KMS-11 (cell line): ENCODE data around the gene STRN4.
A peak's percentile ranks its signal among the peaks of the same experiment; 100 is the strongest.

ENCODE experiments used
- H2AFZ ChIP-seq: fragments of 200-600 bp; sonication (generic); 2 replicates; pipeline ENCODE4 v1.6.1; 2016; ENCODE audit warnings: antibody characterized with exemption, mixed run types, low read depth
- H3K27ac ChIP-seq: fragments of 200-600 bp; sonication (generic); 2 replicates; pipeline ENCODE4 v1.6.1; 2016; ENCODE audit warnings: mild to moderate bottlenecking, mixed run types
- H3K27me3 ChIP-seq: fragments of 200-600 bp; sonication (generic); 2 replicates; pipeline ENCODE4 v1.6.1; 2017; ENCODE audit warnings: mild to moderate bottlenecking, low read depth, mixed run types, moderate library complexity; ENCODE audit not compliant: insufficient read depth
- H3K36me3 ChIP-seq: fragments of 200-600 bp; sonication (generic); 2 replicates; pipeline ENCODE4 v1.6.1; 2017; ENCODE audit warnings: mild to moderate bottlenecking, mixed run types; ENCODE audit not compliant: insufficient read depth
- H3K4me1 ChIP-seq: fragments of 200-600 bp; sonication (generic); 2 replicates; pipeline ENCODE4 v1.6.1; 2016; ENCODE audit warnings: mild to moderate bottlenecking, low read depth, mixed run types; ENCODE audit not compliant: poor library complexity, severe bottlenecking
- H3K4me2 ChIP-seq: fragments of 200-600 bp; sonication (generic); 2 replicates; pipeline ENCODE4 v1.7.0; 2016; ENCODE audit warnings: mild to moderate bottlenecking, mixed run types
- H3K4me3 ChIP-seq: fragments of 200-600 bp; sonication (generic); IDR thresholded peaks from 2 replicates; pipeline ENCODE4 v1.6.1; 2017; ENCODE audit warnings: low read depth, low read length, mixed read lengths; ENCODE audit not compliant: insufficient read depth
- H3K79me2 ChIP-seq: fragments of 200-600 bp; sonication (generic); 2 replicates; pipeline ENCODE4 v1.6.1; 2016; ENCODE audit warnings: low read depth, mixed run types; ENCODE audit not compliant: insufficient read depth
- H3K9ac ChIP-seq: fragments of 200-600 bp; sonication (generic); 2 replicates; pipeline ENCODE4 v1.6.1; 2016; ENCODE audit warnings: mild to moderate bottlenecking, mixed run types
- H4K20me1 ChIP-seq: fragments of 200-600 bp; sonication (generic); 2 replicates; pipeline ENCODE4 v1.6.1; 2016; ENCODE audit warnings: mild to moderate bottlenecking, mixed run types; ENCODE audit not compliant: insufficient read depth
- TF ChIP-seq, protein P1 (sequence below): fragments of 200-600 bp; sonication (generic); conservative IDR thresholded peaks from 2 replicates; pipeline ENCODE4 v1.6.1; 2017; ENCODE audit warnings: low read depth, mild to moderate bottlenecking, antibody characterized with exemption, low read length, moderate library complexity, mixed read lengths

Gene STRN4

DNA sequence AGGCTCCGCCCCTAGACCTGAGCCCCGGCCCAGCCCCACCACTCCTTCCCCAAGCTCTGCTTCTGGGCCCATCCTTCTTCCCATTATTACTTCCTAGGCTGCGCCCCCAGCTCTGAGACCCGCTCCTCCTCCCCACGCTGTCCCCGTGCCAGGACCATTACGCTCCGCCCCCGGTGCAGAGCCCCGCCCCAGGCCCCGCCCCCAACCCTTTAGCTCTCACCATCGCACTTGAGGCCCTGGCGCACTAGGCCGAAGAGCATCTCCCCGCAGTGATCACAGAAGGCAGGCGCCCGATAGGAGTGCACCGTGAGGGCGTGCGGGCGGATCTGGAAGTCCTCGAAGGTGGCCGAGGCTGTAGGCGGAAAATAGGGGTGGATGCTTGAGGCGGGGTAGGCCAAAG is 35.6 kb downstream of the STRN4 start:
- TF ChIP-seq, protein P1, sequence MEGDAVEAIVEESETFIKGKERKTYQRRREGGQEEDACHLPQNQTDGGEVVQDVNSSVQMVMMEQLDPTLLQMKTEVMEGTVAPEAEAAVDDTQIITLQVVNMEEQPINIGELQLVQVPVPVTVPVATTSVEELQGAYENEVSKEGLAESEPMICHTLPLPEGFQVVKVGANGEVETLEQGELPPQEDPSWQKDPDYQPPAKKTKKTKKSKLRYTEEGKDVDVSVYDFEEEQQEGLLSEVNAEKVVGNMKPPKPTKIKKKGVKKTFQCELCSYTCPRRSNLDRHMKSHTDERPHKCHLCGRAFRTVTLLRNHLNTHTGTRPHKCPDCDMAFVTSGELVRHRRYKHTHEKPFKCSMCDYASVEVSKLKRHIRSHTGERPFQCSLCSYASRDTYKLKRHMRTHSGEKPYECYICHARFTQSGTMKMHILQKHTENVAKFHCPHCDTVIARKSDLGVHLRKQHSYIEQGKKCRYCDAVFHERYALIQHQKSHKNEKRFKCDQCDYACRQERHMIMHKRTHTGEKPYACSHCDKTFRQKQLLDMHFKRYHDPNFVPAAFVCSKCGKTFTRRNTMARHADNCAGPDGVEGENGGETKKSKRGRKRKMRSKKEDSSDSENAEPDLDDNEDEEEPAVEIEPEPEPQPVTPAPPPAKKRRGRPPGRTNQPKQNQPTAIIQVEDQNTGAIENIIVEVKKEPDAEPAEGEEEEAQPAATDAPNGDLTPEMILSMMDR = no peak
- peaks cover 12% of the 10 kb centered on the region; the same call in 1 of the 2 replicates for H3K79me2 ChIP-seq
- H3K4me2 ChIP-seq = no peak overlapping the region
- H3K9ac ChIP-seq = no peak overlapping the region
- H3K4me3 ChIP-seq = no peak overlapping the region
- no peaks in the 10 kb centered on the region for H4K20me1 ChIP-seq
- no peak overlapping the region for H3K27ac ChIP-seq
- no peak overlapping the region for H2AFZ ChIP-seq
- no peaks in the 10 kb centered on the region for H3K36me3 ChIP-seq
- H3K4me1 ChIP-seq = peaks cover 18% of the 10 kb centered on the region
- no peaks in the 10 kb centered on the region for H3K27me3 ChIP-seq

DNA sequence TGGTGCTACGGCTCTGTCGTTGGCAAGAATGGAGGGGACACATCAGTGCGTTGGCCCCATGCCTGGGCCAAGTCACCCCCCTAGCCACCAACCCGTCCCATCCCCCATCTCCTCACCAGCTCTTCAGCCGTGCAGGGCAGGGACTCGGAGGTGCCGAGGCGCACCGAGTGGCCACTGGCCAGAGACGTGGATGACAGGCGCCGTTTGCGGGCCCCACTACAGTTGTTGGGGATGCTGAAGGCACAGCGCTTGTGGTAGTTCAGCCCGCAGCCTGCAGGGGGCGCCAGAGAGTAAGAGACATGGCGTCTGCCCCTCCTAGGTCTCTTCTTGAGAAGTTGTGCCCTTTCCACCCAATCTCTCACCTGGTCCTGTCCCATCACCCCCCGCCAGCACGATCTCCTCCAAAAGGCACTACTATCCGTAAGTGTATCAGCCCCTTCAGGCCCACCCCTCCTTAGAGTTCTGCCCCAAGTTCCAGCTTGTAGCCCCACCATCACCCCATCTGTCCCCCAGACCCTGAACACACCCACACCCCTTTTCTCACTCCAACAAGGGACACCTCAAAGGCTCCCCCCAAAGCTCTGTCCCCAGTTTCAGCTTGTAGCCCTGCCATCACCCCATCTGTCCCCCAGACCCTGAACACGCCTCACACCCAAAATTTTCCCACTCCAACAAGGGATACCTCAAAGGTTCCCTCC is 41.7 kb downstream of the STRN4 start:
- Histone ChIP-seq H3K4me1 (no peaks in the 10 kb centered on the region), H3K79me2 (no peaks in the 10 kb centered on the region), H3K9ac (no peak overlapping the region), H4K20me1 (no peaks in the 10 kb centered on the region), H3K36me3 (no peaks in the 10 kb centered on the region; the same call in 1 of the 2 replicates), H3K27ac (no peak overlapping the region), H2AFZ (no peak overlapping the region), H3K27me3 (no peaks in the 10 kb centered on the region), H3K4me3 (no peak overlapping the region), H3K4me2 (no peak overlapping the region)
- TF ChIP-seq, protein P1 = peak; percentile 92

DNA sequence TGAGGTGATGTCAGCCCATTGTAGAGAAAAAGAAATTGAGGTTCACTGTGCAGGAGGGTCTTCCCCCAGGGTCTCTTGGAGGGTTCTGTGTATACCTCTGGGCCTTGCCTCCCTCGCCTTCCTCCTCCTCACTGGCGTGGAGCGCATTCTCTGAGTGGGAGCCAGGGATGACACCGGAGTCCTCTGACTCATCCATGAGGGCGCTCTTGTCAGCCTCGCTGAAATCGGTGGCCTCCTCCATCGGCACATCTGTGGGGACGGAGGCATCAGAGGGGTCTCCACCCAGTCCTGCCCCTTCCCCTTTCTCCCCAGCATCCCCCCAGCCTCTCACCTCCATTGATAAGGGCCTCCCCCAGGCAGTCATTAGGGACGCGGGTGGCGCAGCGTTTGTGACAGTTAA is 45.5 kb downstream of the STRN4 start:
- Histone ChIP-seq H3K9ac (no peak overlapping the region), H3K4me2 (no peak overlapping the region), H3K27me3 (no peaks in the 10 kb centered on the region), H3K36me3 (peaks cover 4% of the 10 kb centered on the region; the same call in 1 of the 2 replicates), H3K4me3 (no peak overlapping the region), H3K79me2 (no peaks in the 10 kb centered on the region), H3K27ac (no peak overlapping the region), H2AFZ (no peak overlapping the region), H4K20me1 (no peaks in the 10 kb centered on the region), H3K4me1 (no peaks in the 10 kb centered on the region)
- TF ChIP-seq, protein P1 = no peak

DNA sequence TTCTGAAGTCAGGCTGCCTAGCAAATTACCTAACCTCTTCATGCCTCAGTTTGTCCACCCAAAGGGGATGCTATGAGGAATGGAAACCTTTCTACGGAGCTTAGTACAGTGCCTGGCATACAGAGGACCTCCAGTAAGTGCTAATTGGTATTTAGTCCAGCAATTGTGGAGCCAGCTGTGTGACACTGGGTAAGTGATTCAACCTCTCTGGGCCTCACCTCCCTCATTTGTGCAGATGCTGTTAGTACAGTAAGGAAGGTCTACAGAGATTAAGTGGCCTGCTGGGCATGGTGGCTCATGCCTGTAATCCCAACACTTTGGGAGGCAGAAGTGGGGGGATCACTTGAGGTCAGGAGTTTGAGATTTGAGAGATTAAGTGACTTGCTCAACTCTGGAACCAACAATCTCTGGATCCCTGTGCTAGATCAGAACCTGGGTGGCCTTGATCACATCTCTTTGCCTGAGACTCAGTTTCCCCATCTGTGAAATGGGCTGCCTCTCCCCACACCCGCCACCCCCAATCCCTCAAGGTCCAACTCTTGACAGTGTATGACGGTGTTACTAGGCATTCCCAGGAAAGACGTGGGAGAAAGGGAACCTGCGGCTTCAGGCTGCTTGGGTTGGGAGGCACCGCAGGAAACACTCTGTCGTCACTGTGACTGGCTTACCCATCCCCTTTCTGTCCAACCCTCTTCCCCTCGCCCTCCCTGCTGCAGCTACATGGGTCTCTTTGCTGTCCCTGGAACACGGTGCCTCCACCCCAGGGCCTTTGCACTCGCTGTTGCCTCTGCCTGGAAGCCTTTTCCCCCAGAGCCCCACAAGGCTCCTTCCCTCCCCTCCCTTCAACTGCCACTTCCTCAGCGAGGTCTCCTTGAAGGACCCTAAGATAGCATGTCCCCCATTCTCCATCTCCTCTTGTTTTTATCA is 47.6 kb downstream of the STRN4 start:
- H3K4me2 ChIP-seq = no peak overlapping the region
- peaks cover 6% of the 10 kb centered on the region; the same call in 1 of the 2 replicates for H3K36me3 ChIP-seq
- no peaks in the 10 kb centered on the region for H3K27me3 ChIP-seq
- no peaks in the 10 kb centered on the region for H3K79me2 ChIP-seq
- no peak overlapping the region for H3K4me3 ChIP-seq
- no peaks in the 10 kb centered on the region for H4K20me1 ChIP-seq
- H2AFZ ChIP-seq = no peak overlapping the region
- no peaks in the 10 kb centered on the region for H3K4me1 ChIP-seq
- TF ChIP-seq, protein P1 = no peak
- H3K9ac ChIP-seq = no peak overlapping the region
- no peak overlapping the region for H3K27ac ChIP-seq
